GM23338 (cell line): Measurements from ENCODE around the gene CCDC117. TPM values are rescaled to one million over a fixed set of nuclear protein-coding genes. Genes with fewer than 3 reads are reported as not detected.

Experiments used
- ATAC-seq: fragments of 200-7000 bp; cut with Tn5 transposase; 3 replicates; pipeline ENCODE4 v1.9.1; 2020
- DNase-seq: peaks from one replicate; pipeline ENCODE4 v3.0.0-alpha.2; 2015; ENCODE audit warnings: low spot score
- H2AFZ ChIP-seq: fragments of 200-600 bp; sonication (generic); 2 replicates; pipeline ENCODE4 v1.8.0; 2016; ENCODE audit warnings: antibody characterized with exemption, mild to moderate bottlenecking, moderate library complexity
- H3F3A ChIP-seq: fragments of 200-600 bp; sonication (generic); replicated peaks from 2 replicates; pipeline ENCODE4 v1.8.0; 2017; ENCODE audit warnings: antibody characterized with exemption, mixed run types, low read depth
- H3K27ac ChIP-seq: fragments of 200-600 bp; sonication (generic); 2 replicates; pipeline ENCODE4 v1.6.1; 2016; ENCODE audit warnings: low read depth
- H3K27me3 ChIP-seq: fragments of 200-600 bp; sonication (generic); 2 replicates; pipeline ENCODE4 v1.8.0; 2016; ENCODE audit warnings: mild to moderate bottlenecking, mixed run types, moderate library complexity; ENCODE audit not compliant: insufficient read depth
- H3K36me3 ChIP-seq: fragments of 200-600 bp; sonication (generic); 2 replicates; pipeline ENCODE4 v1.8.0; 2016; ENCODE audit warnings: mild to moderate bottlenecking; ENCODE audit not compliant: insufficient read depth
- H3K4me1 ChIP-seq: fragments of 200-600 bp; sonication (generic); 2 replicates; pipeline ENCODE4 v1.8.0; 2016; ENCODE audit warnings: mild to moderate bottlenecking, moderate library complexity; ENCODE audit not compliant: insufficient read depth
- H3K4me2 ChIP-seq: fragments of 200-600 bp; sonication (generic); 2 replicates; pipeline ENCODE4 v1.7.1; 2017; ENCODE audit warnings: mixed run types
- H3K4me3 ChIP-seq: fragments of 200-600 bp; sonication (generic); 2 replicates; pipeline ENCODE4 v1.6.1; 2016; ENCODE audit warnings: mixed run types
- H3K79me2 ChIP-seq: fragments of 200-600 bp; sonication (generic); replicated peaks from 2 replicates; pipeline ENCODE4 v1.8.0; 2017; ENCODE audit warnings: mild to moderate bottlenecking; ENCODE audit not compliant: insufficient read depth
- H3K9me2 ChIP-seq: fragments of 200-600 bp; sonication (generic); 2 replicates; pipeline ENCODE4 v1.8.0; 2017; ENCODE audit not compliant: insufficient read depth
- H4K20me1 ChIP-seq: fragments of 200-600 bp; sonication (generic); replicated peaks from 2 replicates; pipeline ENCODE4 v1.8.0; 2017; ENCODE audit warnings: mild to moderate bottlenecking; ENCODE audit not compliant: insufficient read depth
- H3K27ac Mint-ChIP-seq: 2 replicates; pipeline ENCODE4 v1.8.0; 2020; ENCODE audit warnings: inconsistent platforms, mild to moderate bottlenecking, moderate library complexity, mixed read lengths
- H3K27me3 Mint-ChIP-seq: 3 replicates; pipeline ENCODE4 v1.8.0; 2022; ENCODE audit warnings: low read depth, mild to moderate bottlenecking, moderate library complexity, mixed read lengths, inconsistent platforms; ENCODE audit not compliant: insufficient read depth, poor library complexity
- H3K36me3 Mint-ChIP-seq: 3 replicates; pipeline ENCODE4 v1.8.0; 2021; ENCODE audit warnings: low read depth, mild to moderate bottlenecking, inconsistent platforms, moderate library complexity, mixed read lengths
- H3K4me1 Mint-ChIP-seq: 3 replicates; pipeline ENCODE4 v1.8.0; 2020; ENCODE audit warnings: mild to moderate bottlenecking, inconsistent platforms, mixed read lengths
- H3K4me3 Mint-ChIP-seq: 3 replicates; pipeline ENCODE4 v1.8.0; 2021; ENCODE audit warnings: moderate library complexity, mild to moderate bottlenecking, inconsistent platforms, mixed read lengths
- H3K9me3 Mint-ChIP-seq: 3 replicates; pipeline ENCODE4 v1.8.0; 2020; ENCODE audit warnings: moderate library complexity, mild to moderate bottlenecking, inconsistent platforms, mixed read lengths
- CREB1 ChIP-seq: fragments of 250-450 bp; sonication (Bioruptor Pico); IDR thresholded peaks from 2 replicates; pipeline ENCODE4 v1.5.0; 2020; ENCODE audit warnings: low read depth, mild to moderate bottlenecking, moderate library complexity
- CTCF ChIP-seq, 2 experiments: fragments of 200-600 bp in 1 of 2; sonication (generic) in 1 of 2; conservative IDR thresholded peaks; 2 replicates each; pipeline versions ENCODE4 v1.5.1 to v1.6.1; 2016 to 2017; ENCODE audit warnings: antibody characterized with exemption in 2 of 2, low read depth in 2 of 2, mild to moderate bottlenecking in 2 of 2, moderate library complexity in 1 of 2
- ETS1 ChIP-seq: IDR thresholded peaks from 2 replicates; pipeline ENCODE4 v1.6.1; 2016; ENCODE audit warnings: antibody characterized with exemption
- EZH2 ChIP-seq: fragments of 200-600 bp; sonication (generic); IDR thresholded peaks from one replicate; pipeline ENCODE4 v1.8.0; 2017; ENCODE audit warnings: antibody characterized with exemption, mild to moderate bottlenecking, low read depth; ENCODE audit not compliant: unreplicated experiment
- ZNF462 ChIP-seq: fragments of 250-450 bp; sonication (Bioruptor Pico); IDR thresholded peaks from 2 replicates; pipeline ENCODE4 v1.5.0; 2020; ENCODE audit warnings: mild to moderate bottlenecking, moderate library complexity
- polyA plus RNA-seq: library from polyadenylated mRNA; unstranded; fragments of >200 nt; fragmentation: Nextera tagmentation; extraction: Ambion mirVana; gene quantifications from 2 replicates; pipeline ENCODE4 v1.2.1, GENCODE V29; 2016
- total RNA-seq: library from RNA; depleted of rRNA; stranded (reverse); fragments of >200 nt; shearing (Covaris generic); gene quantifications from 2 replicates; pipeline ENCODE4 v1.2.3, GENCODE V29; 2014

CCDC117 gene
- total and polyA plus RNA-seq, 2 experiments from 2014 or later, result 23.9 to 54.1 TPM

GRCh38 chr22:28783786-28784671 lies 11.5 kb downstream of the CCDC117 start (continued):
- TF ChIP-seq ZNF462 (CRISPR knock-in tag) (no peak), ETS1 (no peak), EZH2 (no peak)

- Histone ChIP-seq H3K4me1 (no peaks in the 10 kb centered on the region), H3K9me2 (no peaks in the 10 kb centered on the region), H3K4me3 (no peak overlapping the region), H3K36me3 (peaks cover 27% of the 10 kb centered on the region; the same call in 1 of the 2 replicates), H3K79me2 (no peaks in the 10 kb centered on the region; the same call in 1 of the 2 replicates), H3K27ac (no peak overlapping the region), H3F3A (peaks cover 23% of the 10 kb centered on the region), H4K20me1 (peaks cover 10% of the 10 kb centered on the region), H3K4me2 (no peak overlapping the region), H3K27me3 (no peaks in the 10 kb centered on the region), H2AFZ (no peak overlapping the region)
- no peaks in the 10 kb centered on the region for H3K4me1 Mint-ChIP-seq
- H3K4me3 Mint-ChIP-seq, result no peak overlapping the region
- peaks cover 6% of the 10 kb centered on the region for H3K27me3 Mint-ChIP-seq
- no peaks in the 10 kb centered on the region for H3K9me3 Mint-ChIP-seq
- ATAC-seq, result no peak
- H3K27ac Mint-ChIP-seq, result no peak overlapping the region
- peaks cover 54% of the 10 kb centered on the region for H3K36me3 Mint-ChIP-seq
- no peak for DNase-seq
- TF ChIP-seq CREB1 (CRISPR knock-in tag), result no peak
- no peak for TF ChIP-seq CTCF (conservative IDR thresholded peaks at IDR 0.05; ENCODE audit: low read depth in 2 of 2)
Observed at GRCh38 chr22:28788601-28789000, 16.1 kb downstream of the CCDC117 start.
